NB4 (cell line): ENCODE data around the gene TMA16.

Experiments used
- DNase-seq: peaks from one replicate; pipeline ENCODE4 v3.0.0; 2010; ENCODE audit warnings: low read depth
- H3K4me3 ChIP-seq: one replicate; pipeline ENCODE4 v1.5.1; 2011; ENCODE audit warnings: mild to moderate bottlenecking, low read depth, low read length, moderate library complexity
- MYC ChIP-seq: IDR thresholded peaks from 2 replicates; pipeline ENCODE4 v1.6.1; 2011; ENCODE audit warnings: low read depth, low read length
- POLR2A ChIP-seq: IDR thresholded peaks from 2 replicates; pipeline ENCODE4 v1.6.1; 2011; ENCODE audit warnings: mild to moderate bottlenecking; ENCODE audit not compliant: insufficient read length; ENCODE audit errors: extremely low read depth
- TF ChIP-seq, protein P1 (sequence below): IDR thresholded peaks from one replicate; pipeline ENCODE4 v1.5.1; 2012; ENCODE audit warnings: low read depth, low read length
- TF ChIP-seq, protein P2 (sequence below): IDR thresholded peaks from 2 replicates; pipeline ENCODE4 v1.6.1; 2011; ENCODE audit warnings: low read depth, low read length

Gene TMA16

DNA sequence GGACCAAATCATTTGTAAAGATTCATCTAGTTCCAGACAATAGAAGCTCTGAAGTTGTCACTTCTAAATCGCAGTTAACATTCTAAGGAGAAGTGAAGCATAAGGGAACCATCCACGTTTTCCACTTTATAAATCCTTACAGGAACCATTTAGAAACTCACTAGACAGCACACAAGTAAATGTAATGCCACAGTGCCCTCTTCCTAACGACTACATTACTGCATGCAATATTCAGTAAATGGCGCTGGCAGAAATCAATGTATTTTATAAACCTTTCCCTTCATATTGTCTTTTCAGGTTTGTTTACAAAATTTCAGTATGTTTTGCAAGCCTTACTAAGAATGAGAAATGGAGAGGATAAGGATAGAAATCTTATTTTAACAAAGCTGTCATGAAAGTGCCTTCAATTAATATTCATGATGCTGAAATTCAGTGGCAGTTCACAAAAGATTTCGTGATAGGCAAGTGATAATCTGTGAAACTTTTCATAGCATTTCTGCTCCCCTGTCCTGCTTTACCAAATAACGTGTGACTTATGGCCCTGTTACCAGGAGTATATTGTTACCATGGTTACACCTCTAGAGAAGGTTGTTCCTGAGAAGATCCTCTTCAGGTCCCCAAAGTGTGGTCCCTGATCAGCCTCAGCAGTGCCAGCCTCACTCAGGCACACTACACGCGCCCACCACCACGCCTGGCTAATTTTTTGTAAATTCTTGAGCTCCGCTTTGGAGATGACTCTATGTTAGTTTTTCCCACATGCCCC, 54.2 kb downstream of the TMA16 start:
- TF ChIP-seq, protein P1, sequence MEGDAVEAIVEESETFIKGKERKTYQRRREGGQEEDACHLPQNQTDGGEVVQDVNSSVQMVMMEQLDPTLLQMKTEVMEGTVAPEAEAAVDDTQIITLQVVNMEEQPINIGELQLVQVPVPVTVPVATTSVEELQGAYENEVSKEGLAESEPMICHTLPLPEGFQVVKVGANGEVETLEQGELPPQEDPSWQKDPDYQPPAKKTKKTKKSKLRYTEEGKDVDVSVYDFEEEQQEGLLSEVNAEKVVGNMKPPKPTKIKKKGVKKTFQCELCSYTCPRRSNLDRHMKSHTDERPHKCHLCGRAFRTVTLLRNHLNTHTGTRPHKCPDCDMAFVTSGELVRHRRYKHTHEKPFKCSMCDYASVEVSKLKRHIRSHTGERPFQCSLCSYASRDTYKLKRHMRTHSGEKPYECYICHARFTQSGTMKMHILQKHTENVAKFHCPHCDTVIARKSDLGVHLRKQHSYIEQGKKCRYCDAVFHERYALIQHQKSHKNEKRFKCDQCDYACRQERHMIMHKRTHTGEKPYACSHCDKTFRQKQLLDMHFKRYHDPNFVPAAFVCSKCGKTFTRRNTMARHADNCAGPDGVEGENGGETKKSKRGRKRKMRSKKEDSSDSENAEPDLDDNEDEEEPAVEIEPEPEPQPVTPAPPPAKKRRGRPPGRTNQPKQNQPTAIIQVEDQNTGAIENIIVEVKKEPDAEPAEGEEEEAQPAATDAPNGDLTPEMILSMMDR: peak; percentile 42
- no peak for TF ChIP-seq MYC
- DNase-seq: peak; percentile 59

DNA sequence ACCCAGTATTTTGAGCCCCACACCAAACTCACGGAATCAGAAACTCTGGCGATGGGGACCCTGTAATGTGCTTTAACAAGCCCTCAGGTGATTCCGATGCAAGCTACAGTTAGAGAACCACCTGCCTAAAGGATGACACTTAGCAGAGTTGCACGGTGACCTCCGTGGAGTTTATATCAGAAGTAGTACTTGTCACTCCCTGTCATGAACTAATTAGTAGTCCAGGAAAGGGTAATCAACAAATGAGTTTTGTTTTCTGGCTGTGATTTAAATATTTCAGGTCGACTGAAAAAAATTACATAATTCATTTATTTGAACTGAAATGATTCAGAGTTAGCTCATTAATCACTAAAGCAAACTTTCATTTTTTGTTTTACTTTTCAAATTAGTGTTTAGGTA, 56.4 kb downstream of the TMA16 start:
- TF ChIP-seq MYC (no peak), POLR2A (no peak)
- TF ChIP-seq, protein P1: no peak
- TF ChIP-seq, protein P2, sequence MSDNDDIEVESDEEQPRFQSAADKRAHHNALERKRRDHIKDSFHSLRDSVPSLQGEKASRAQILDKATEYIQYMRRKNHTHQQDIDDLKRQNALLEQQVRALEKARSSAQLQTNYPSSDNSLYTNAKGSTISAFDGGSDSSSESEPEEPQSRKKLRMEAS: no peak
- no peak overlapping the region for H3K4me3 ChIP-seq
- no peak for DNase-seq

More for the DNA sequence above, 54.2 kb downstream of the TMA16 start:
- H3K4me3 ChIP-seq: no peak overlapping the region

DNA sequence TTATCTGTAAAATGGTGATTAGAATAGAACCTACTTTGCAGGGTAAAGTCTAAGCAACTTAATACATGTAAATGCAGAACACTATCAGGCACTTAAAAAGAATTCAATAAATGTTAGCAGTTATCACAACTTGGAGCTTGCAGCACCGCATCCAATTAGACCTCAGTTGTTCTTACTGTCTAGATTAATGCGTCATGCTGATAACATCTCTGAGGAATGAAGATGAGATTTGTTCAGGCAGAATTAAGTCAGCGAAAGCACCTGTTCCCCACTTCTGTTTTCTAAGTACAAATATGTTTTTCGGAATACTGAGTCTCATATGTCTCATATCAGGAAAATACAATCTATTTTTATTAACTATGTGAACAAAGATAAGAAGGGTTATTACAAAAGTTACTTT, 58.7 kb downstream of the TMA16 start:
- H3K4me3 ChIP-seq: no peak overlapping the region
- TF ChIP-seq MYC: no peak
- TF ChIP-seq, protein P1: no peak
- no peak for TF ChIP-seq POLR2A
- TF ChIP-seq, protein P2: no peak
- DNase-seq: no peak

DNA sequence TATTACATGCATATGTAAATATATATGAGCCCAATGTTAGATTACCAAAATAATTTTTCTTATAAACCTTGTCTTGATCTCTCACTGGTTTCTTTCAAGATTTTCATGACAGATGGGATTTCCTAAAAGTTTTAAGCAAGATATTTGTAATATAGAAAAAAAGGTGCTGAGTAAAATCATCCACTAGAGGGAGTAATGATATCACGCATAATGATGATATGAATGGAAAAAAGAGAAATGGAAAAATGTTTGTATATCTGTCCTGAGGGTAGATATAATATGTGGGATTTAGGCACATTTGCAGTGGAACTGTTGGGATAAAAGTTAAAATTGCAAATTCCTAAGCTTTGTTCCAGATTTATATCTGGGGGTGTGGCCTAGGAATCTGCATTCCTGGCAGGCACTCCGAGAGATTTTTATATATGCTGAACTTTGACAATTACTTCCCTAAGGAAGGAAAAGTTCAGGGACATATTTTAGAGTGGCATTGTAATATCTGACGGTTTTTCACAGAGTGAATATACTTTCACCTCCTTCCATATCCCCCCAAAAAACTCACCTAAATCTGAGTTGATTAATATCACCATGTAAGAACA, 60.5 kb downstream of the TMA16 start:
- no peak overlapping the region for H3K4me3 ChIP-seq
- peak; percentile 32 for DNase-seq
- TF ChIP-seq POLR2A: no peak
- TF ChIP-seq, protein P1: peak; percentile 16

DNA sequence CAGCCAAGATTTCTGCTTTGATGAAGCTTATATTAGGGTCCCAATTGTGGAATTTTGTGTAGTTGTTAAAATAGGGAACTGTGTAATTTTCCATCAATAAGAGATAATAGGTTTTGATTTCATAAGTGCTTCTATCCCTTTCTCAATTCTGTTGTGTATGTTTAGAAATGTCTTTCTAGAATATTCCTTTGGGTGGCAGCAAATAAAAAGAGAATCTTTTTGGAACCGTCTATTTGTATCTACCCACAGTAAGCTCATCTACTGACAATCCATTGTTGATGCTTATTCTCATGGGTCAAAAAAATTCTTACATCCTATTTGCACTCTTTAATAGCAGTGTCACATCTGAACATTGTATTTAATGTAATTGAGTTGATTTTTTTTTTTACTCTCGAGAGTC, 61.7 kb downstream of the TMA16 start:
- H3K4me3 ChIP-seq: no peak overlapping the region
- TF ChIP-seq, protein P1: no peak
- no peak for TF ChIP-seq MYC
- no peak for TF ChIP-seq POLR2A
- TF ChIP-seq, protein P2: no peak
- DNase-seq: no peak
